ENCODE data around the gene ZNF668.
"Not testable (repeated sequence)": the region's sequence is repeated elsewhere in the genome, so short reads cannot be mapped to it uniquely, and the experiment has no call there.

Gene ZNF668

GRCh38 chr16:31061126-31061812 is 12.8 kb downstream of the ZNF668 start:
- DNase-seq (ENCODE audit: low read depth in 2 of 2), result no peak

GRCh38 chr16:31055613-31056012 is 18.4 kb downstream of the ZNF668 start:
- no peak for DNase-seq (ENCODE audit: low read depth in 2 of 2)

GRCh38 chr16:31052114-31052513 is 21.9 kb downstream of the ZNF668 start:
- no peak for DNase-seq (ENCODE audit: low read depth in 2 of 2)

- no peak for DNase-seq (ENCODE audit: low read depth in 2 of 2)
These were observed 23.6 kb downstream of the ZNF668 start for GRCh38 chr16:31050280-31051030.

GRCh38 chr16:31043898-31044481 is 30.1 kb downstream of the ZNF668 start:
- DNase-seq (ENCODE audit: low read depth in 2 of 2), result no peak

GRCh38 chr16:31043352-31043751 is 30.7 kb downstream of the ZNF668 start:
- DNase-seq (ENCODE audit: low read depth in 2 of 2), result no peak

- no peak for DNase-seq (ENCODE audit: low read depth in 2 of 2)
These were observed 31.2 kb downstream of the ZNF668 start for GRCh38 chr16:31042866-31043265.

- DNase-seq (ENCODE audit: low read depth in 2 of 2), result no peak
These were observed 35.0 kb downstream of the ZNF668 start for GRCh38 chr16:31038993-31039392.

GRCh38 chr16:31036691-31037090 is 37.3 kb downstream of the ZNF668 start:
- DNase-seq (ENCODE audit: low read depth in 2 of 2), result no peak

- DNase-seq (ENCODE audit: low read depth in 2 of 2), result peak; percentile 77 to 83
These were observed 40.1 kb downstream of the ZNF668 start for GRCh38 chr16:31033709-31034492.

GRCh38 chr16:31032736-31033708 is 41.0 kb downstream of the ZNF668 start, which contains the start of gene STX4:
Gene STX4 (plus strand): TSS chr16:31033558. CDS start chr16:31033806, 248 bp downstream.
- DNase-seq (ENCODE audit: low read depth in 2 of 2), result peak; percentile 93 to 94

- DNase-seq (ENCODE audit: low read depth in 2 of 2), result no peak
These were observed 42.8 kb downstream of the ZNF668 start for GRCh38 chr16:31031276-31031675.

GRCh38 chr16:31029272-31029671 is 44.8 kb downstream of the ZNF668 start:
- no peak for DNase-seq (ENCODE audit: low read depth in 2 of 2)

- no peak for DNase-seq (ENCODE audit: low read depth in 2 of 2)
These were observed 48.7 kb downstream of the ZNF668 start for GRCh38 chr16:31025339-31025738.

- DNase-seq (ENCODE audit: low read depth in 2 of 2), result no peak
These were observed 50.3 kb downstream of the ZNF668 start for GRCh38 chr16:31023627-31024226.

- DNase-seq (ENCODE audit: low read depth in 2 of 2), result no peak
These were observed 50.8 kb downstream of the ZNF668 start for GRCh38 chr16:31023252-31023602.

GRCh38 chr16:31022544-31023251 is 51.3 kb downstream of the ZNF668 start:
- DNase-seq (ENCODE audit: low read depth in 2 of 2), result no peak

GRCh38 chr16:31020536-31020935 is 53.5 kb downstream of the ZNF668 start:
- no peak for DNase-seq (ENCODE audit: low read depth in 2 of 2)

- not testable (repeated sequence) for DNase-seq (ENCODE audit: low read depth in 2 of 2)
These were observed 56.3 kb downstream of the ZNF668 start for GRCh38 chr16:31017756-31018155.

- no peak for DNase-seq (ENCODE audit: low read depth in 2 of 2)
These were observed 58.0 kb downstream of the ZNF668 start for GRCh38 chr16:31016018-31016417.

Measured in stimulated activated CD4-positive, alpha-beta T cell treated with anti-CD3 and anti-CD28 coated beads, Interleukin-1b, Interleukin-23, amount 100 ng/mL, for 4 hours (primary cell).